ENCODE data around the gene CIB4. TPM values are rescaled to one million over a fixed set of nuclear protein-coding genes. Genes with fewer than 3 reads are reported as not detected.
A peak's percentile ranks its signal among the peaks of the same experiment; 100 is the strongest.

The CIB4 gene
- total RNA-seq, 2 donors from 2014 or later = not detected

DNA sequence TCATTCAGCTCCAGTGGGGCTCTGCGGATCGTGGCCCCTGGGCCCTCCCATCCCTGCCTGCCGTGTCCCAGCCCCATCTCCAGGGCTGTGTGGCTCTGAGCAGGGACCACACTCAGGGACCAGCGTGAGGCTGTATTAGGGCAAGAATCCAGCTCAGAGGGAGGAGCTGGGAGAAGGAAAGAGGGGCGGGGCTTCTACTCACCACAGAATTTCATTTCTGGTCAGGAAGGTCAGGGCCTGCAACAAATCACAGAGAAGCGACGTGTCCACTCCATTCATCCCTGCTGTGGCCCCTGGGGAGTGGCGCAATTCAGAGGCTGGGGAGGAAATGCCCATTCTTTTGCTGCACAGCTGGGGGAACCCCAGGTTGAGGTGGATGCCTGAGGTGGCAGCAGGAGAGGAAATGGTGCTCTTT is 828 bp downstream of the CIB4 start:
- no peak overlapping the region for H3K4me3 ChIP-seq
- no peaks in the 10 kb centered on the region for H3K9me3 ChIP-seq
- H3K27ac ChIP-seq = no peak overlapping the region
- DNase-seq (peak; percentile 21 to 50 (median 28)), ATAC-seq (peak; percentile 43)
- no peaks in the 10 kb centered on the region for H3K27me3 ChIP-seq
- TF ChIP-seq, protein P1, sequence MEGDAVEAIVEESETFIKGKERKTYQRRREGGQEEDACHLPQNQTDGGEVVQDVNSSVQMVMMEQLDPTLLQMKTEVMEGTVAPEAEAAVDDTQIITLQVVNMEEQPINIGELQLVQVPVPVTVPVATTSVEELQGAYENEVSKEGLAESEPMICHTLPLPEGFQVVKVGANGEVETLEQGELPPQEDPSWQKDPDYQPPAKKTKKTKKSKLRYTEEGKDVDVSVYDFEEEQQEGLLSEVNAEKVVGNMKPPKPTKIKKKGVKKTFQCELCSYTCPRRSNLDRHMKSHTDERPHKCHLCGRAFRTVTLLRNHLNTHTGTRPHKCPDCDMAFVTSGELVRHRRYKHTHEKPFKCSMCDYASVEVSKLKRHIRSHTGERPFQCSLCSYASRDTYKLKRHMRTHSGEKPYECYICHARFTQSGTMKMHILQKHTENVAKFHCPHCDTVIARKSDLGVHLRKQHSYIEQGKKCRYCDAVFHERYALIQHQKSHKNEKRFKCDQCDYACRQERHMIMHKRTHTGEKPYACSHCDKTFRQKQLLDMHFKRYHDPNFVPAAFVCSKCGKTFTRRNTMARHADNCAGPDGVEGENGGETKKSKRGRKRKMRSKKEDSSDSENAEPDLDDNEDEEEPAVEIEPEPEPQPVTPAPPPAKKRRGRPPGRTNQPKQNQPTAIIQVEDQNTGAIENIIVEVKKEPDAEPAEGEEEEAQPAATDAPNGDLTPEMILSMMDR (IDR thresholded peaks at IDR 0.05) = no peak
- TF ChIP-seq POLR2A (IDR thresholded peaks at IDR 0.05) = no peak
- no peaks in the 10 kb centered on the region for H3K36me3 ChIP-seq (replicated peaks in 1 of 2; ENCODE audit: insufficient read depth in 1 of 2, low read depth in 2 of 2)
- peaks cover 9% of the 10 kb centered on the region for H3K4me1 ChIP-seq
- intact Hi-C loops (cut with DNase I) = no loop called here
- WGBS, 2 donors = 54 to 86% methylated on average over 7 to 8 of the region's 8 CpGs

DNA sequence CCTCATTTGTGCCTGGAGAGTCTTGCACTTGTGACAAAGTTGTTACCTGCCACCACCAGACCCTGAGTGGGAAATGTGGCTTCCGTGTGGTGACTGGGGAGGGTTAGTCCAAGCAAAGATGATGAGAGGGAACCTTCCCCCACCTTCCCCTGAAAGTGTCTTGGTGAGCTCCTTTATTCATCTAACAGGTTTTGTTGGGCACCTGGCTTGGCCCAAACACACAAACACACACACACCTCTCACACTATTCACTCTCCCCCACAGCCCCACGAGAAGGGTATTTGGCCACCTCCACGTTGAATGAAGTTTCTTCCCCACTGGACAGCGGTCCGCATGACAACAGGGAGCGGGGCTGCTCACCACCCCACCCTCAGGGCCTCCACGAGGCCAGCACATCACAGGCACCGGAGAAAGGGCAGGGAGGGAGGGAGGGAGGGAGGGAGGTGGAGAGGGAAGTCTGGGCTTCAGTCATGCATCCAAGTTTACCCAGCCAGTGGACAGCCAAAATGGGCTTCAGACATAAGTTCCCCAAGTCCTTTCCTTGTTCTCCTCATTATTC is 1.4 kb downstream of the CIB4 start:
- no peaks in the 10 kb centered on the region for H3K36me3 ChIP-seq (replicated peaks in 1 of 2; ENCODE audit: insufficient read depth in 1 of 2, low read depth in 2 of 2)
- peaks cover 9% of the 10 kb centered on the region for H3K4me1 ChIP-seq
- ATAC-seq = no peak
- H3K27me3 ChIP-seq = no peaks in the 10 kb centered on the region
- no peak overlapping the region for H3K4me3 ChIP-seq
- 89 to 91% methylated on average over 6 to 8 of the region's 8 CpGs for WGBS, 2 donors
- H3K27ac ChIP-seq = no peak overlapping the region
- DNase-seq = peak in 1 of 4 donors; percentile 2
- H3K9me3 ChIP-seq = no peaks in the 10 kb centered on the region
- intact Hi-C loops (cut with DNase I) = no loop called here
- TF ChIP-seq POLR2A (IDR thresholded peaks at IDR 0.05) = no peak
- TF ChIP-seq, protein P1 (IDR thresholded peaks at IDR 0.05) = no peak

DNA sequence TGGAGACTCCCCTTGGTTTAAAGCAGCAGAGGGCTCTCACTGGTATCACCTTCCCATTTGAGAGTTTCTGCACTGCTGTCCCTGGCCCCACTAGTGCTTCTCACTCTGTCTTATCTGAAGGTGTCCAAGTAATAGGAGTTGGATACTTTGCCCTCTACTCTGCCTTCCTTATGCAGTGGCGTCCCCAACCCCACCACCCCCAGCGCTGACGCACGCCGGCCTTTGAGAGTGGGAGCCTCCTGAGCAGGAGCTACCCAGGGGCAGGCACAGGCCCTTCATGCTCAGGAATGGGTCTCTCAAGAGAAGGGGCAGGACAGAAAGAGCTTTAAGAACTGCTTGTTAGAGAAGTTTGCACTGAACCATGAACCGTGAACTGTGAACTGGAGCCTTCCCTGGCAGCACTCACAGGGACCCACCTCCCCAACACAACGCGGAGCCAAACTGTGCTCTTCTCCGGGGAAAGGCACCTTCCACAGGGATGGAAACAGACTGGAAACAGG is 3.3 kb downstream of the CIB4 start:
- no peaks in the 10 kb centered on the region for H3K27me3 ChIP-seq
- no peak overlapping the region for H3K27ac ChIP-seq
- intact Hi-C loops (cut with DNase I) = no loop called here
- WGBS, 2 donors = 95 to 96% methylated on average over 9 of the region's 9 CpGs
- no peak overlapping the region for H3K4me3 ChIP-seq
- no peaks in the 10 kb centered on the region for H3K9me3 ChIP-seq
- DNase-seq (peak in 1 of 4 donors; percentile 2), ATAC-seq (no peak)
- no peak for TF ChIP-seq POLR2A (IDR thresholded peaks at IDR 0.05)
- TF ChIP-seq, protein P1 (IDR thresholded peaks at IDR 0.05) = no peak
- peaks cover 9% of the 10 kb centered on the region for H3K4me1 ChIP-seq
- H3K36me3 ChIP-seq (replicated peaks in 1 of 2; ENCODE audit: insufficient read depth in 1 of 2, low read depth in 2 of 2) = no peaks in the 10 kb centered on the region

DNA sequence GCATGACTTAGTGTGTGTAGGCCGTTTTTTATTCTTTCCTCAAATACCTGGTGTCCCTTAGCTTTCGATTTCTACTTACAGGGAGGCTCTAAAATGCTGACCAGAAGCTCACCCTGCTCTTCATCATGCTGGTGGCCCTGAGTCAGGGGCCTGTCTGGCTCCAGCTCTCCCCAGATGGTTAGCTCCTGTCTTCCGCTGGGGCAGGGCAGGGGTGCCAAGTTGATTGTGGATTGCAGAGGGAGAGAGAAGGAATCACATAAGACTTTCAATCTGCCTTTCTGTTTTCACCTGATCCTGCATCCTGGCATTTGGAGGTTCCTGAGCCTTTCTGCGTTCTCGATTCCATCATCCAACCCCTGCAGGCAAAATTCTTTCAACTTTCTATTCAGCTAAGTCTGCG is 4.2 kb downstream of the CIB4 start:
- no peaks in the 10 kb centered on the region for H3K27me3 ChIP-seq
- H3K4me1 ChIP-seq = peaks cover 9% of the 10 kb centered on the region
- no peak for TF ChIP-seq POLR2A (IDR thresholded peaks at IDR 0.05)
- TF ChIP-seq, protein P1 (IDR thresholded peaks at IDR 0.05) = no peak
- WGBS, 2 donors = 85 to 88% methylated on average over 6 of the region's 6 CpGs
- ATAC-seq (no peak), DNase-seq (peak in 1 of 4 donors; percentile 1)
- no peak overlapping the region for H3K4me3 ChIP-seq
- H3K27ac ChIP-seq = no peak overlapping the region
- intact Hi-C loops (cut with DNase I) = no loop called here
- H3K9me3 ChIP-seq = no peaks in the 10 kb centered on the region
- no peaks in the 10 kb centered on the region for H3K36me3 ChIP-seq (replicated peaks in 1 of 2; ENCODE audit: insufficient read depth in 1 of 2, low read depth in 2 of 2)

DNA sequence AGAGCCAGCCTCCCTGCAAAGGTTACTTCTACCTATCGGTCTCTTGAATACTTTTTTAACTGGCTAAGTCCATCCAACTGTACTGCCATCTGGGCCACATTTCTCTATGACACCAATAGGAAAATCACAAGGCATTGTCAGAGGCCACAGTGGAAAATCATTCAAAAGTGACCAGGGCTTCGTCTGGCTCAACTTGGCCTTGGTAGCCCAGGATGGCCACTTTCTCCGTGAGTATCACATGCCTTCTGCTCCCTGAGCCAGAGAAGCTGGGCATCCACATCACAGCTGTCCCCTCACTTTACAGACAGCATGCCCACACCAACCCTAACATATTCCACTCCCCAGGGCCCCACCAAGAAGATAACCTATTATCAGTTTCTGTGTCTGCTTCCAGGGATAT is 5.8 kb downstream of the CIB4 start:
- WGBS, 2 donors = 56 to 69% methylated on average over 3 of the region's 3 CpGs
- TF ChIP-seq, protein P1 (IDR thresholded peaks at IDR 0.05) = no peak
- no peak for TF ChIP-seq POLR2A (IDR thresholded peaks at IDR 0.05)
- Histone ChIP-seq H3K9me3 (no peaks in the 10 kb centered on the region), H3K4me3 (no peak overlapping the region), H3K4me1 (peaks cover under 1% of the 10 kb centered on the region), H3K36me3 (replicated peaks in 1 of 2; ENCODE audit: insufficient read depth in 1 of 2, low read depth in 2 of 2) (no peaks in the 10 kb centered on the region), H3K27ac (no peak overlapping the region), H3K27me3 (no peaks in the 10 kb centered on the region)
- intact Hi-C loops (cut with DNase I) = no loop called here
- DNase-seq = peak in 1 of 4 donors; percentile 3
- no peak for ATAC-seq
